Neural cell (in vitro differentiated cells): ENCODE results near the gene FAM20B. TPM values are rescaled to one million over a fixed set of nuclear protein-coding genes. Genes with fewer than 3 reads are reported as not detected.

Experiments used
- H2AFZ ChIP-seq: fragments of 200-600, 300-800 bp; sonication (generic), shearing (Covaris generic); 2 replicates; pipeline ENCODE4 v1.6.0; 2014; ENCODE audit warnings: low read depth, mild to moderate bottlenecking, antibody characterized with exemption, low read length, moderate library complexity
- H3F3A ChIP-seq: fragments of 200-600 bp; shearing (Covaris generic); 2 replicates; pipeline ENCODE4 v1.6.1; 2016; ENCODE audit warnings: mild to moderate bottlenecking, moderate library complexity, mixed read lengths, antibody characterized with exemption, low read length; ENCODE audit not compliant: insufficient read depth, poor library complexity, severe bottlenecking
- H3K27ac ChIP-seq: fragments of 200-600, 300-800 bp; sonication (generic), shearing (Covaris generic); 2 replicates; pipeline ENCODE4 v1.5.1; 2014; ENCODE audit warnings: mild to moderate bottlenecking, low read length, moderate library complexity
- H3K27me3 ChIP-seq: fragments of 300-800, 200-600 bp; sonication (generic), shearing (Covaris generic); 2 replicates; pipeline ENCODE4 v1.6.0; 2014; ENCODE audit warnings: mild to moderate bottlenecking, low read depth, low read length, moderate library complexity; ENCODE audit not compliant: insufficient read depth
- H3K36me3 ChIP-seq: fragments of 300-800, 200-600 bp; sonication (generic), shearing (Covaris generic); 2 replicates; pipeline ENCODE4 v1.5.1; 2014; ENCODE audit warnings: mild to moderate bottlenecking, antibody characterized with exemption, low read length, moderate library complexity; ENCODE audit not compliant: insufficient read depth
- H3K4me2 ChIP-seq: fragments of 300-800, 200-600 bp; sonication (generic), shearing (Covaris generic); 2 replicates; pipeline ENCODE4 v1.6.0; 2014; ENCODE audit warnings: mild to moderate bottlenecking, low read length
- H3K4me3 ChIP-seq: fragments of 300-800, 200-600 bp; sonication (generic), shearing (Covaris generic); 2 replicates; pipeline ENCODE4 v1.5.1; 2014; ENCODE audit warnings: mild to moderate bottlenecking, low read length, moderate library complexity
- H3K79me2 ChIP-seq: fragments of 200-600 bp; shearing (Covaris generic); replicated peaks from 2 replicates; pipeline ENCODE4 v1.6.0; 2014; ENCODE audit warnings: mild to moderate bottlenecking, low read length, moderate library complexity; ENCODE audit not compliant: insufficient read depth
- H3K9ac ChIP-seq: fragments of 300-800, 200-600 bp; sonication (generic), shearing (Covaris generic); 2 replicates; pipeline ENCODE4 v1.6.1; 2016; ENCODE audit warnings: mild to moderate bottlenecking, low read length, mixed read lengths
- H3K9me2 ChIP-seq: fragments of 200-600 bp; shearing (Covaris generic); 2 replicates; pipeline ENCODE4 v1.6.1; 2016; ENCODE audit warnings: mild to moderate bottlenecking, low read length, mixed read lengths; ENCODE audit not compliant: insufficient read depth
- H3K9me3 ChIP-seq: fragments of 200-600, 300-800 bp; sonication (generic), shearing (Covaris generic); 2 replicates; pipeline ENCODE4 v1.6.1; 2016; ENCODE audit warnings: mild to moderate bottlenecking, mixed run types, low read length, moderate library complexity, mixed read lengths
- H4K20me1 ChIP-seq: fragments of 200-600 bp; shearing (Covaris generic); 2 replicates; pipeline ENCODE4 v1.6.1; 2016; ENCODE audit warnings: mild to moderate bottlenecking, mixed run types; ENCODE audit not compliant: insufficient read depth
- EP300 ChIP-seq: fragments of 450-650 bp; conservative IDR thresholded peaks from 2 replicates; pipeline ENCODE4 v1.6.1; 2014; ENCODE audit warnings: antibody characterized with exemption, mild to moderate bottlenecking, moderate library complexity; ENCODE audit not compliant: poor library complexity, severe bottlenecking
- MXI1 ChIP-seq: fragments of 450-650 bp; conservative IDR thresholded peaks from 2 replicates; pipeline ENCODE4 v1.6.1; 2014; ENCODE audit warnings: antibody characterized with exemption, mild to moderate bottlenecking; ENCODE audit not compliant: poor library complexity, severe bottlenecking
- POLR2AphosphoS5 ChIP-seq: IDR thresholded peaks from 2 replicates; pipeline ENCODE4 v1.6.1; 2012
- RAD21 ChIP-seq: fragments of 450-650 bp; conservative IDR thresholded peaks from 2 replicates; pipeline ENCODE4 v1.6.1; 2014; ENCODE audit warnings: antibody characterized with exemption, mild to moderate bottlenecking, moderate library complexity
- SMC3 ChIP-seq: fragments of 450-650 bp; conservative IDR thresholded peaks from 2 replicates; pipeline ENCODE4 v1.6.1; 2014; ENCODE audit warnings: antibody characterized with exemption, mild to moderate bottlenecking, moderate library complexity; ENCODE audit not compliant: poor library complexity
- TAF1 ChIP-seq: IDR thresholded peaks from 2 replicates; pipeline ENCODE4 v1.6.1; 2012; ENCODE audit warnings: low read depth
- polyA plus RNA-seq: library from polyadenylated mRNA; depleted of rRNA; stranded (reverse); fragments of >200 nt; gene quantifications from 2 replicates; pipeline ENCODE4 v1.2.3, GENCODE V29; 2014
- TF ChIP-seq, protein P1 (sequence below): fragments of 450-650 bp; IDR thresholded peaks from 2 replicates; pipeline ENCODE4 v1.5.1; 2014; ENCODE audit warnings: antibody characterized with exemption, mild to moderate bottlenecking, moderate library complexity; ENCODE audit not compliant: poor library complexity, severe bottlenecking
- TF ChIP-seq, protein P2 (sequence below): IDR thresholded peaks from 2 replicates; pipeline ENCODE4 v1.6.1; 2012; ENCODE audit warnings: borderline replicate concordance

Gene FAM20B
- polyA plus RNA-seq, 1 donor from 2014 or later = 25.1 TPM

DNA sequence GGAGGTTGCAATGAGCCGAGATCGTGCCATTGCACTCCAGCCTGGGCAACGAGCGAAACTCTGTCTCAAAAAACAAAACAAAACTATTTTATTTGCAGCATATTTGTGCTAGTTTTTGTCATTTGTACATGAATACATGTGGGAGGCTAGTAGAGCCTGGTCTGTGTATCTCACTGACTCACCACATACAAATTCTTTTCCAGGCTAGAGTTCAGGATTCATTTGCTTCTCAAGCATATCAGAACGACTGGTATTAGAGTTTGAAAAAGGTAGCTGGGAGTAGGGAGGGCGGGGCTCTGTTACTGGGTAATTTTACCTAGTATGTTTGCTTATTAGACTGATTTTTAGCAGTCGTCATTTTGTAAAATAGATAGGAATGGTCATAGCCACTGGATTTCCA lies 51.7 kb downstream of the FAM20B start:
- Histone ChIP-seq H2AFZ (no peak overlapping the region), H3K27me3 (no peaks in the 10 kb centered on the region), H3K4me3 (no peak overlapping the region), H3K4me2 (no peak overlapping the region), H3K36me3 (no peaks in the 10 kb centered on the region), H4K20me1 (no peaks in the 10 kb centered on the region), H3F3A (no peaks in the 10 kb centered on the region), H3K9ac (no peak overlapping the region), H3K27ac (no peak overlapping the region), H3K79me2 (no peaks in the 10 kb centered on the region), H3K9me2 (no peaks in the 10 kb centered on the region), H3K9me3 (no peaks in the 10 kb centered on the region)
- TF ChIP-seq RAD21 (no peak), EP300 (no peak), POLR2AphosphoS5 (no peak), TAF1 (no peak), SMC3 (no peak)
- TF ChIP-seq, protein P1, sequence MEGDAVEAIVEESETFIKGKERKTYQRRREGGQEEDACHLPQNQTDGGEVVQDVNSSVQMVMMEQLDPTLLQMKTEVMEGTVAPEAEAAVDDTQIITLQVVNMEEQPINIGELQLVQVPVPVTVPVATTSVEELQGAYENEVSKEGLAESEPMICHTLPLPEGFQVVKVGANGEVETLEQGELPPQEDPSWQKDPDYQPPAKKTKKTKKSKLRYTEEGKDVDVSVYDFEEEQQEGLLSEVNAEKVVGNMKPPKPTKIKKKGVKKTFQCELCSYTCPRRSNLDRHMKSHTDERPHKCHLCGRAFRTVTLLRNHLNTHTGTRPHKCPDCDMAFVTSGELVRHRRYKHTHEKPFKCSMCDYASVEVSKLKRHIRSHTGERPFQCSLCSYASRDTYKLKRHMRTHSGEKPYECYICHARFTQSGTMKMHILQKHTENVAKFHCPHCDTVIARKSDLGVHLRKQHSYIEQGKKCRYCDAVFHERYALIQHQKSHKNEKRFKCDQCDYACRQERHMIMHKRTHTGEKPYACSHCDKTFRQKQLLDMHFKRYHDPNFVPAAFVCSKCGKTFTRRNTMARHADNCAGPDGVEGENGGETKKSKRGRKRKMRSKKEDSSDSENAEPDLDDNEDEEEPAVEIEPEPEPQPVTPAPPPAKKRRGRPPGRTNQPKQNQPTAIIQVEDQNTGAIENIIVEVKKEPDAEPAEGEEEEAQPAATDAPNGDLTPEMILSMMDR = no peak
- TF ChIP-seq, protein P2, sequence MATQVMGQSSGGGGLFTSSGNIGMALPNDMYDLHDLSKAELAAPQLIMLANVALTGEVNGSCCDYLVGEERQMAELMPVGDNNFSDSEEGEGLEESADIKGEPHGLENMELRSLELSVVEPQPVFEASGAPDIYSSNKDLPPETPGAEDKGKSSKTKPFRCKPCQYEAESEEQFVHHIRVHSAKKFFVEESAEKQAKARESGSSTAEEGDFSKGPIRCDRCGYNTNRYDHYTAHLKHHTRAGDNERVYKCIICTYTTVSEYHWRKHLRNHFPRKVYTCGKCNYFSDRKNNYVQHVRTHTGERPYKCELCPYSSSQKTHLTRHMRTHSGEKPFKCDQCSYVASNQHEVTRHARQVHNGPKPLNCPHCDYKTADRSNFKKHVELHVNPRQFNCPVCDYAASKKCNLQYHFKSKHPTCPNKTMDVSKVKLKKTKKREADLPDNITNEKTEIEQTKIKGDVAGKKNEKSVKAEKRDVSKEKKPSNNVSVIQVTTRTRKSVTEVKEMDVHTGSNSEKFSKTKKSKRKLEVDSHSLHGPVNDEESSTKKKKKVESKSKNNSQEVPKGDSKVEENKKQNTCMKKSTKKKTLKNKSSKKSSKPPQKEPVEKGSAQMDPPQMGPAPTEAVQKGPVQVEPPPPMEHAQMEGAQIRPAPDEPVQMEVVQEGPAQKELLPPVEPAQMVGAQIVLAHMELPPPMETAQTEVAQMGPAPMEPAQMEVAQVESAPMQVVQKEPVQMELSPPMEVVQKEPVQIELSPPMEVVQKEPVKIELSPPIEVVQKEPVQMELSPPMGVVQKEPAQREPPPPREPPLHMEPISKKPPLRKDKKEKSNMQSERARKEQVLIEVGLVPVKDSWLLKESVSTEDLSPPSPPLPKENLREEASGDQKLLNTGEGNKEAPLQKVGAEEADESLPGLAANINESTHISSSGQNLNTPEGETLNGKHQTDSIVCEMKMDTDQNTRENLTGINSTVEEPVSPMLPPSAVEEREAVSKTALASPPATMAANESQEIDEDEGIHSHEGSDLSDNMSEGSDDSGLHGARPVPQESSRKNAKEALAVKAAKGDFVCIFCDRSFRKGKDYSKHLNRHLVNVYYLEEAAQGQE = no peak

DNA sequence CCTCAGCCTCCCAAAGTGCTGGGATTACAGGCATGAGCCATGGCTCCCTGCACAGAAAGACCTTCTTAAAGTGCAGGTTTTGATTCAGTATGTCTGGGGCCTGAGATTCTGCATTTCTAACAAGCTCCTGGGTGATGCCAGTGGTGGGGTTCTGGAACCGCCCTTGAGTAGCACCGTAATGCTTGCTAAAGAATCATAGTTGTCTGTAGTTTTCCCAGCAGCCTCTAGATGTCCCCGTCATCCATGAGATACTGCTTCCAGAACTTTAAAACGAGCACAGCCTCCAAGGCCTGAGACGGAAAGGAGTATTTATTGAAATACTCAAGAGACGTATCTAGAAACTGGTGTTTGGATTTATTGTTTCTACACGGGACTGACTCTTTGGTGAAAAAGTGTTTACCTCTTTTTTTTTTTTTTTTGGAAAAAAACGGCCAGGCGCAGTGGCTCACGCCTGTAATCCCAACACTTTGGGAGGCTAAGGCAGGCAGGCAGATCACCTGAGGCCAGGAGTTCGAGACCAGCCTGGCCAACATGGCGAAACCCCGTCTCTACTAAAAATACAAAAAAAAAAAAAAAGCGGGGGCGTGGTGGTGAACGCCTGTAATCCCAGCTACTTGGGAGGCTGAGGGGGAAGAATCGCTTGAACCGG lies 53.5 kb downstream of the FAM20B start:
- H3F3A ChIP-seq = no peaks in the 10 kb centered on the region
- H3K9me3 ChIP-seq = no peaks in the 10 kb centered on the region
- H3K4me3 ChIP-seq = no peak overlapping the region
- H3K9me2 ChIP-seq = no peaks in the 10 kb centered on the region
- no peak overlapping the region for H3K4me2 ChIP-seq
- no peaks in the 10 kb centered on the region for H4K20me1 ChIP-seq
- H3K36me3 ChIP-seq = no peaks in the 10 kb centered on the region
- H3K27me3 ChIP-seq = no peaks in the 10 kb centered on the region
- no peak overlapping the region for H3K9ac ChIP-seq
- H2AFZ ChIP-seq = no peak overlapping the region
- TF ChIP-seq, protein P2 = no peak
- TF ChIP-seq SMC3 (peak; percentile 85), MXI1 (no peak), RAD21 (peak; percentile 86)
- TF ChIP-seq, protein P1 = peak; percentile 87
- no peaks in the 10 kb centered on the region for H3K79me2 ChIP-seq
- no peak overlapping the region for H3K27ac ChIP-seq
